C4-2B (cell line): ENCODE data around the gene ARSB.

ENCODE experiments used
- H3K27ac ChIP-seq: fragments of 450-650 bp; 2 replicates; pipeline ENCODE4 v1.5.1; 2017
- CTCF ChIP-seq: fragments of 450-650 bp; conservative IDR thresholded peaks from 2 replicates; pipeline ENCODE4 v1.5.1; 2017; ENCODE audit warnings: mild to moderate bottlenecking
- ZFX ChIP-seq: fragments of 450-650 bp; IDR thresholded peaks from 2 replicates; pipeline ENCODE4 v1.6.1; 2017

The ARSB gene

GRCh38 chr5:78896132-78896531 is 89.0 kb downstream of the ARSB start:
- H3K27ac ChIP-seq, result no peak overlapping the region
- TF ChIP-seq ZFX, result no peak
- no peak for TF ChIP-seq CTCF

GRCh38 chr5:78895616-78896015 is 89.5 kb downstream of the ARSB start:
- no peak overlapping the region for H3K27ac ChIP-seq
- TF ChIP-seq CTCF, result no peak

GRCh38 chr5:78893940-78894677 is 91.0 kb downstream of the ARSB start:
- H3K27ac ChIP-seq, result no peak overlapping the region
- no peak for TF ChIP-seq CTCF
- TF ChIP-seq ZFX, result no peak

- TF ChIP-seq ZFX, result no peak
- TF ChIP-seq CTCF, result no peak
- H3K27ac ChIP-seq, result no peak overlapping the region
Observed at GRCh38 chr5:78890667-78891379, 94.3 kb downstream of the ARSB start.

GRCh38 chr5:78889369-78890140 is 95.6 kb downstream of the ARSB start:
- no peak for TF ChIP-seq CTCF
- no peak overlapping the region for H3K27ac ChIP-seq

GRCh38 chr5:78888580-78889368 is 96.3 kb downstream of the ARSB start:
- TF ChIP-seq CTCF (no peak), ZFX (no peak)
- no peak overlapping the region for H3K27ac ChIP-seq
